A549 (cell line): ENCODE data around the gene MBD3L4. TPM values are rescaled to one million over a fixed set of nuclear protein-coding genes. Genes with fewer than 3 reads are reported as not detected.
"Not testable (repeated sequence)": the region's sequence is repeated elsewhere in the genome, so short reads cannot be mapped to it uniquely, and the experiment has no call there.

ENCODE experiments used
- ATAC-seq, 2 experiments: fragments of 200-7000 bp in 1 of 2; fragments of >200 bp in 1 of 2; cut with Nextera tagmentation in 1 of 2; cut with Tn5 transposase in 1 of 2; 3 replicates each; pipeline versions ENCODE4 v1.8.0 to v1.9.1; 2018 to 2020; ENCODE audit warnings: mild to moderate bottlenecking in 1 of 2, moderate library complexity in 1 of 2
- CTCF ChIA-PET: fragments of 300-600 bp; sonication (Branson Sonifier 250); formaldehyde crosslinking; extraction: SDS; loops from one replicate; lab custom pipeline; 2021; ENCODE audit warnings: antibody characterized with exemption, inconsistent platforms; lab: Yijun Ruan, JAX
- POLR2A ChIA-PET: fragments of 350-600 bp; formaldehyde crosslinking; extraction: SDS; loops from one replicate; lab custom pipeline; 2021; ENCODE audit warnings: antibody characterized with exemption, inconsistent platforms; lab: Yijun Ruan, JAX
- DNase-seq, 2 experiments: peaks; one replicate each; pipeline versions ENCODE4 v3.0.0 to v3.0.0-alpha.2; 2011 to 2016; ENCODE audit warnings: low read depth in 1 of 2, low spot score in 1 of 2
- FAIRE-seq: peaks from 2 replicates; lab custom pipeline; 2011; peaks lifted over from hg19 to GRCh38; lab: Jason Lieb, UNC
- H3K27ac ChIP-seq, 2 experiments: fragments of >200 bp; sonication (Bioruptor Twin); formaldehyde crosslinking; 3 replicates each; pipeline ENCODE4 v1.5.1; 2016 to 2017
- H3K4me1 ChIP-seq: fragments of >200 bp; sonication (Bioruptor Twin); formaldehyde crosslinking; 3 replicates; pipeline ENCODE4 v1.6.1; 2016
- H3K4me2 ChIP-seq: fragments of >200 bp; sonication (Bioruptor Twin); formaldehyde crosslinking; 3 replicates; pipeline ENCODE4 v1.6.1; 2016
- H3K4me3 ChIP-seq: fragments of >200 bp; sonication (Bioruptor Twin); formaldehyde crosslinking; 3 replicates; pipeline ENCODE4 v1.5.1; 2016
- H3K9me3 ChIP-seq: fragments of >200 bp; sonication (Bioruptor Twin); formaldehyde crosslinking; 3 replicates; pipeline ENCODE4 v1.6.1; 2016
- WGBS: methylation state at CpG from one replicate; pipeline ENCODE4 v1.1.6; 2017; ENCODE audit errors: missing lambda C conversion rate; 5-methylcytosine and 5-hydroxymethylcytosine counted together
- polyA plus RNA-seq, 4 experiments: library from polyadenylated mRNA; depleted of rRNA in 3 of 4; stranded (reverse); fragments of >200 nt; fragmentation: RNase III in 1 of 4; extraction: RNeasy Plus Mini Kit Qiagen cat#74134 plus additional on column Dnase treatment in 1 of 4; gene quantifications; 2 replicates in 3 of 4; 3 replicates in 1 of 4; pipeline ENCODE4 v1.2.3, GENCODE V29; 2011 to 2017

MBD3L4 gene
- polyA plus RNA-seq, 2 of the 4 experiments (the other 2 are of a cell fraction), result not detected

- H3K9me3 ChIP-seq, H3K4me2 ChIP-seq, DNase-seq, H3K27ac ChIP-seq, H3K4me3 ChIP-seq, H3K4me1 ChIP-seq, FAIRE-seq, ATAC-seq, CTCF ChIA-PET, POLR2A ChIA-PET: not testable (repeated sequence)
- WGBS, result 78% methylated on average over 14 of the region's 14 CpGs
These were observed 14.8 kb upstream of the MBD3L4 start for GRCh38 chr19:7054635-7055368.

- not testable (repeated sequence) for DNase-seq
These were observed 12.9 kb upstream of the MBD3L4 start for GRCh38 chr19:7052896-7053295.

GRCh38 chr19:7051421-7051820 is 11.4 kb upstream of the MBD3L4 start:
- H3K9me3 ChIP-seq, POLR2A ChIA-PET, DNase-seq, H3K4me1 ChIP-seq, H3K4me2 ChIP-seq, CTCF ChIA-PET, H3K27ac ChIP-seq, H3K4me3 ChIP-seq, ATAC-seq, FAIRE-seq: not testable (repeated sequence)
- WGBS, result 72% methylated on average over 3 of the region's 5 CpGs

More at GRCh38 chr19:7052896-7053295, 12.9 kb upstream of the MBD3L4 start:
- CTCF ChIA-PET, ATAC-seq, H3K4me2 ChIP-seq, H3K27ac ChIP-seq, FAIRE-seq, H3K9me3 ChIP-seq, H3K4me1 ChIP-seq, POLR2A ChIA-PET, H3K4me3 ChIP-seq: not testable (repeated sequence)
- 75% methylated on average over 7 of the region's 7 CpGs for WGBS

GRCh38 chr19:7049021-7049420 is 9.0 kb upstream of the MBD3L4 start, which contains the start of gene MBD3L2:
Gene MBD3L2 (plus strand): TSS chr19:7049321. CDS start chr19:7049374, 53 bp downstream.
- H3K4me3 ChIP-seq, H3K4me1 ChIP-seq, POLR2A ChIA-PET, DNase-seq, H3K27ac ChIP-seq, FAIRE-seq, CTCF ChIA-PET, ATAC-seq, H3K9me3 ChIP-seq, H3K4me2 ChIP-seq: not testable (repeated sequence)
- WGBS, result no CpG with 5 or more reads among the region's 7 CpGs

GRCh38 chr19:7041563-7041962 is 1.6 kb upstream of the MBD3L4 start:
- no CpG with 5 or more reads among the region's 2 CpGs for WGBS
- DNase-seq, FAIRE-seq, H3K9me3 ChIP-seq, H3K27ac ChIP-seq, H3K4me2 ChIP-seq, H3K4me3 ChIP-seq, POLR2A ChIA-PET, CTCF ChIA-PET, H3K4me1 ChIP-seq, ATAC-seq: not testable (repeated sequence)

- H3K4me3 ChIP-seq, H3K4me2 ChIP-seq, H3K4me1 ChIP-seq, ATAC-seq, H3K27ac ChIP-seq, H3K9me3 ChIP-seq, POLR2A ChIA-PET, FAIRE-seq, DNase-seq, CTCF ChIA-PET: not testable (repeated sequence)
- WGBS, result no CpG with 5 or more reads among the region's 9 CpGs
These were observed 9.7 kb downstream of the MBD3L4 start, which contains the start of gene MBD3L5 for GRCh38 chr19:7030278-7030677. Gene MBD3L5 (plus strand): TSS chr19:7030578. CDS start chr19:7030612, 34 bp downstream.

GRCh38 chr19:7028790-7029189 is 11.2 kb downstream of the MBD3L4 start:
- FAIRE-seq, CTCF ChIA-PET, H3K9me3 ChIP-seq, DNase-seq, ATAC-seq, H3K27ac ChIP-seq, H3K4me1 ChIP-seq, POLR2A ChIA-PET, H3K4me3 ChIP-seq, H3K4me2 ChIP-seq: not testable (repeated sequence)
- no CpG with 5 or more reads among the region's 1 CpG for WGBS

GRCh38 chr19:7021331-7021730 is 18.6 kb downstream of the MBD3L4 start, which contains the start of gene MBD3L2B:
Gene MBD3L2B (minus strand): TSS chr19:7021431. CDS start chr19:7021397, 34 bp downstream.
- FAIRE-seq, ATAC-seq, H3K4me2 ChIP-seq, DNase-seq, H3K9me3 ChIP-seq, POLR2A ChIA-PET, H3K4me3 ChIP-seq, H3K27ac ChIP-seq, H3K4me1 ChIP-seq, CTCF ChIA-PET: not testable (repeated sequence)
- WGBS, result no CpG with 5 or more reads among the region's 6 CpGs
